Measurements from ENCODE around the gene THBS3.
A peak's percentile ranks its signal among the peaks of the same experiment; 100 is the strongest.

GRCh38 chr1:155173478-155174323 is 34.0 kb downstream of the THBS3 start, which contains the start of gene TRIM46:
- TF ChIP-seq CTCF (IDR thresholded peaks at IDR 0.05; ENCODE audit: low read depth, low read length), result 0 out of 2 replicates have a peak, but pooled peaks have one; percentile 17
- no peak for TF ChIP-seq EZH2phosphoT487 (IDR thresholded peaks at IDR 0.05; ENCODE audit: low read depth)

Measured in OCI-LY3 (cell line).